ENCODE results near the gene ATP13A1. TPM values are rescaled to one million over a fixed set of nuclear protein-coding genes. Genes with fewer than 3 reads are reported as not detected.

ATP13A1 gene
- total RNA-seq, 1 donor from 2014 or later: 92.7 TPM

- Mint-ChIP-seq H3K4me3 (ENCODE audit: unreplicated experiment) (no peak overlapping the region), H3K27ac (ENCODE audit: unreplicated experiment) (no peak overlapping the region), H3K36me3 (ENCODE audit: unreplicated experiment) (no peaks in the 10 kb centered on the region), H3K9me3 (ENCODE audit: unreplicated experiment) (peaks cover 7% of the 10 kb centered on the region), H3K4me1 (ENCODE audit: low read depth, unreplicated experiment) (no peaks in the 10 kb centered on the region), H3K27me3 (ENCODE audit: unreplicated experiment) (peaks cover 6% of the 10 kb centered on the region)
- DNase-seq: no peak
- no peak for TF ChIP-seq CTCF (IDR thresholded peaks at IDR 0.05; ENCODE audit: partially characterized antibody, unreplicated experiment)
These were observed 9.0 kb downstream of the ATP13A1 start for GRCh38 chr19:19654441-19654840.

- Mint-ChIP-seq H3K36me3 (ENCODE audit: unreplicated experiment) (no peaks in the 10 kb centered on the region), H3K27me3 (ENCODE audit: unreplicated experiment) (peaks cover 6% of the 10 kb centered on the region), H3K4me3 (ENCODE audit: unreplicated experiment) (no peak overlapping the region), H3K9me3 (ENCODE audit: unreplicated experiment) (peaks cover 7% of the 10 kb centered on the region), H3K4me1 (ENCODE audit: low read depth, unreplicated experiment) (no peaks in the 10 kb centered on the region), H3K27ac (ENCODE audit: unreplicated experiment) (no peak overlapping the region)
- no peak for TF ChIP-seq CTCF (IDR thresholded peaks at IDR 0.05; ENCODE audit: partially characterized antibody, unreplicated experiment)
- no peak for DNase-seq
These were observed 9.8 kb downstream of the ATP13A1 start for GRCh38 chr19:19653597-19654147.

GRCh38 chr19:19652482-19653295 lies 10.8 kb downstream of the ATP13A1 start:
- Mint-ChIP-seq H3K27ac (ENCODE audit: unreplicated experiment) (no peak overlapping the region), H3K4me1 (ENCODE audit: low read depth, unreplicated experiment) (no peaks in the 10 kb centered on the region), H3K27me3 (ENCODE audit: unreplicated experiment) (peaks cover 6% of the 10 kb centered on the region), H3K36me3 (ENCODE audit: unreplicated experiment) (no peaks in the 10 kb centered on the region), H3K9me3 (ENCODE audit: unreplicated experiment) (peaks cover 4% of the 10 kb centered on the region), H3K4me3 (ENCODE audit: unreplicated experiment) (no peak overlapping the region)
- no peak for DNase-seq
- TF ChIP-seq CTCF (IDR thresholded peaks at IDR 0.05; ENCODE audit: partially characterized antibody, unreplicated experiment): no peak

GRCh38 chr19:19651076-19651475 lies 12.4 kb downstream of the ATP13A1 start:
- Mint-ChIP-seq H3K27me3 (ENCODE audit: unreplicated experiment) (peaks cover 5% of the 10 kb centered on the region), H3K4me1 (ENCODE audit: low read depth, unreplicated experiment) (no peaks in the 10 kb centered on the region), H3K4me3 (ENCODE audit: unreplicated experiment) (no peak overlapping the region), H3K36me3 (ENCODE audit: unreplicated experiment) (no peaks in the 10 kb centered on the region), H3K9me3 (ENCODE audit: unreplicated experiment) (peaks cover 4% of the 10 kb centered on the region), H3K27ac (ENCODE audit: unreplicated experiment) (no peak overlapping the region)
- DNase-seq: no peak
- TF ChIP-seq CTCF (IDR thresholded peaks at IDR 0.05; ENCODE audit: partially characterized antibody, unreplicated experiment): no peak

GRCh38 chr19:19650331-19650730 lies 13.1 kb downstream of the ATP13A1 start:
- no peak for TF ChIP-seq CTCF (IDR thresholded peaks at IDR 0.05; ENCODE audit: partially characterized antibody, unreplicated experiment)
- no peak overlapping the region for H3K4me3 Mint-ChIP-seq (ENCODE audit: unreplicated experiment)
- DNase-seq: no peak
- H3K27ac Mint-ChIP-seq (ENCODE audit: unreplicated experiment): no peak overlapping the region
- no peaks in the 10 kb centered on the region for H3K36me3 Mint-ChIP-seq (ENCODE audit: unreplicated experiment)
- peaks cover 4% of the 10 kb centered on the region for H3K27me3 Mint-ChIP-seq (ENCODE audit: unreplicated experiment)
- H3K9me3 Mint-ChIP-seq (ENCODE audit: unreplicated experiment): peaks cover 4% of the 10 kb centered on the region
- H3K4me1 Mint-ChIP-seq (ENCODE audit: low read depth, unreplicated experiment): no peaks in the 10 kb centered on the region

Measured in glutamatergic neuron (in vitro differentiated cells).